Smooth muscle cell (in vitro differentiated cells): ENCODE results near the gene CASP8. TPM values are rescaled to one million over a fixed set of nuclear protein-coding genes. Genes with fewer than 3 reads are reported as not detected.

Source experiments
- DNase-seq: peaks from one replicate; lab custom pipeline; 2025; ENCODE audit not compliant: unreplicated experiment; lab: John Stamatoyannopoulos, UW
- H2AFZ ChIP-seq: fragments of 200-600 bp; sonication (generic); 2 replicates; pipeline ENCODE4 v1.6.0; 2016; ENCODE audit warnings: antibody characterized with exemption, low read depth, mild to moderate bottlenecking
- H3F3A ChIP-seq: fragments of 200-600 bp; sonication (generic); 2 replicates; pipeline ENCODE4 v1.6.0; 2017; ENCODE audit warnings: antibody characterized with exemption, low read depth
- H3K27ac ChIP-seq: fragments of 200-600 bp; sonication (generic); 2 replicates; pipeline ENCODE4 v1.5.1; 2016; ENCODE audit warnings: low read depth, mild to moderate bottlenecking
- H3K27me3 ChIP-seq: fragments of 200-600 bp; sonication (generic); 2 replicates; pipeline ENCODE4 v1.6.1; 2016; ENCODE audit warnings: low read depth, mild to moderate bottlenecking
- H3K36me3 ChIP-seq: fragments of 200-600 bp; sonication (generic); 2 replicates; pipeline ENCODE4 v1.5.1; 2016; ENCODE audit warnings: low read depth
- H3K4me1 ChIP-seq: fragments of 200-600 bp; sonication (generic); 2 replicates; pipeline ENCODE4 v1.5.1; 2016; ENCODE audit warnings: low read depth
- H3K4me2 ChIP-seq: fragments of 200-600 bp; sonication (generic); 2 replicates; pipeline ENCODE4 v1.6.0; 2016; ENCODE audit warnings: mild to moderate bottlenecking
- H3K4me3 ChIP-seq: fragments of 200-600 bp; sonication (generic); 2 replicates; pipeline ENCODE4 v1.5.1; 2016; ENCODE audit warnings: mild to moderate bottlenecking
- H3K79me2 ChIP-seq: fragments of 200-600 bp; sonication (generic); 2 replicates; pipeline ENCODE4 v1.6.0; 2016; ENCODE audit warnings: low read depth, mild to moderate bottlenecking
- H3K9ac ChIP-seq: fragments of 200-600 bp; sonication (generic); 2 replicates; pipeline ENCODE4 v1.6.0; 2016; ENCODE audit warnings: low read depth
- H3K9me3 ChIP-seq: fragments of 200-600 bp; sonication (generic); replicated peaks from 2 replicates; pipeline ENCODE4 v1.5.1; 2016; ENCODE audit warnings: low read depth
- H4K20me1 ChIP-seq: fragments of 200-600 bp; sonication (generic); 2 replicates; pipeline ENCODE4 v1.6.0; 2016; ENCODE audit warnings: low read depth
- CTCF ChIP-seq: fragments of 200-600 bp; sonication (generic); IDR thresholded peaks from 2 replicates; pipeline ENCODE4 v1.5.1; 2017; ENCODE audit warnings: borderline replicate concordance, mild to moderate bottlenecking, antibody characterized with exemption; ENCODE audit not compliant: insufficient read depth, poor library complexity, severe bottlenecking
- WGBS: methylation state at CpG from one replicate; pipeline ENCODE4 v1.1.7; 2016; ENCODE audit warnings: low lambda C conversion rate; 5-methylcytosine and 5-hydroxymethylcytosine counted together
- polyA plus RNA-seq: library from polyadenylated mRNA; unstranded; fragments of >200 nt; fragmentation: Nextera tagmentation; extraction: Ambion mirVana; gene quantifications from 2 replicates; pipeline ENCODE4 v1.2.1, GENCODE V29; 2016
- total RNA-seq: library from RNA; depleted of rRNA; stranded (reverse); fragments of >200 nt; gene quantifications from 2 replicates; pipeline ENCODE4 v1.2.3, GENCODE V29; 2014

Gene CASP8
- total RNA-seq = 6.6 and 12.9 TPM in 2 replicates
- polyA plus RNA-seq = 5.3 and 5.7 TPM in 2 replicates

- Histone ChIP-seq H3K4me3 (peak within 1 kb of the TSS; percentile 63), H3K9me3 (no peaks in the 10 kb centered on the region), H4K20me1 (no peaks in the 10 kb centered on the region), H3K27me3 (no peaks in the 10 kb centered on the region), H3K36me3 (no peaks in the 10 kb centered on the region), H3K9ac (no peak within 1 kb of the TSS), H3K4me2 (peak within 1 kb of the TSS; percentile 92), H3K4me1 (no peaks in the 10 kb centered on the region), H3K79me2 (peaks cover 19% of the 10 kb centered on the region), H2AFZ (no peak within 1 kb of the TSS), H3K27ac (no peak within 1 kb of the TSS), H3F3A (no peaks in the 10 kb centered on the region)
- TF ChIP-seq CTCF = no peak
- WGBS = 77% methylated on average over 10 of the region's 10 CpGs
- no peak for DNase-seq
Measured at GRCh38 chr2:201260302-201260800, at the start of gene CASP8. CASP8 (plus strand) TSS chr2:201260536; CDS start chr2:201266487, 5,951 bp downstream.

GRCh38 chr2:201215963-201216362, 44.4 kb upstream of the CASP8 start:
- Histone ChIP-seq H3K4me3 (no peak overlapping the region), H3K4me1 (peaks cover 4% of the 10 kb centered on the region), H3K36me3 (no peaks in the 10 kb centered on the region), H3K9me3 (no peaks in the 10 kb centered on the region), H3F3A (no peaks in the 10 kb centered on the region), H3K27me3 (no peaks in the 10 kb centered on the region), H3K4me2 (no peak overlapping the region), H3K27ac (no peak overlapping the region), H2AFZ (no peak overlapping the region), H4K20me1 (no peaks in the 10 kb centered on the region), H3K79me2 (no peaks in the 10 kb centered on the region), H3K9ac (no peak overlapping the region)
- WGBS = 97% methylated on average over 4 of the region's 4 CpGs
- DNase-seq = no peak
- TF ChIP-seq CTCF = no peak

GRCh38 chr2:201216918-201217317, 43.4 kb upstream of the CASP8 start:
- no peak overlapping the region for H2AFZ ChIP-seq
- no peak overlapping the region for H3K27ac ChIP-seq
- H3K9ac ChIP-seq = no peak overlapping the region
- H3K4me2 ChIP-seq = no peak overlapping the region
- H3K9me3 ChIP-seq = no peaks in the 10 kb centered on the region
- WGBS = 96% methylated on average over 1 of the region's 1 CpG
- peaks cover 4% of the 10 kb centered on the region for H3K4me1 ChIP-seq
- H3K27me3 ChIP-seq = no peaks in the 10 kb centered on the region
- DNase-seq = no peak
- TF ChIP-seq CTCF = no peak
- H3K36me3 ChIP-seq = no peaks in the 10 kb centered on the region
- H3F3A ChIP-seq = no peaks in the 10 kb centered on the region
- H3K79me2 ChIP-seq = no peaks in the 10 kb centered on the region
- no peak overlapping the region for H3K4me3 ChIP-seq
- no peaks in the 10 kb centered on the region for H4K20me1 ChIP-seq

- Histone ChIP-seq H3K4me2 (no peak overlapping the region), H3F3A (no peaks in the 10 kb centered on the region), H3K36me3 (no peaks in the 10 kb centered on the region), H3K27ac (no peak overlapping the region), H3K4me3 (no peak overlapping the region), H4K20me1 (no peaks in the 10 kb centered on the region), H3K9me3 (no peaks in the 10 kb centered on the region), H3K4me1 (peaks cover 4% of the 10 kb centered on the region), H2AFZ (no peak overlapping the region), H3K79me2 (no peaks in the 10 kb centered on the region), H3K9ac (no peak overlapping the region), H3K27me3 (no peaks in the 10 kb centered on the region)
- 94% methylated on average over 6 of the region's 6 CpGs for WGBS
- no peak for TF ChIP-seq CTCF
- no peak for DNase-seq
Measured at GRCh38 chr2:201218780-201219179, 41.6 kb upstream of the CASP8 start.
